ENCODE results near the gene FAM53C. TPM values are rescaled to one million over a fixed set of nuclear protein-coding genes. Genes with fewer than 3 reads are reported as not detected.
"Not testable (repeated sequence)": the region's sequence is repeated elsewhere in the genome, so short reads cannot be mapped to it uniquely, and the experiment has no call there.

The FAM53C gene
- polyA plus RNA-seq, 3 donors: 24.9 to 92.2 (median 28.7) TPM

GRCh38 chr5:138386290-138386689 lies 48.2 kb downstream of the FAM53C start:
- Histone ChIP-seq H3K4me2 (replicated peaks; ENCODE audit: extremely low read depth, low read length, poor library complexity, severe bottlenecking) (no peak overlapping the region), H3K4me3 (replicated peaks in 1 of 3; ENCODE audit: low read depth in 2 of 3, low read length in 3 of 3) (no peak overlapping the region), H3K9ac (ENCODE audit: insufficient read depth, low read length, poor library complexity, severe bottlenecking) (no peak overlapping the region), H3K79me2 (ENCODE audit: insufficient read depth, low read length) (peaks cover 13% of the 10 kb centered on the region), H3K36me3 (replicated peaks in 1 of 2; ENCODE audit: control insufficient read depth in 1 of 2, insufficient read depth in 2 of 2, low read length in 2 of 2) (peaks cover 73 to 99% of the 10 kb centered on the region in 2 donors), H3K27ac (ENCODE audit: low read depth in 1 of 2, low read length in 2 of 2) (no peak overlapping the region), H3K9me3 (replicated peaks in 1 of 2; ENCODE audit: control insufficient read depth in 1 of 2, insufficient read depth in 1 of 2, low read length in 2 of 2) (no peaks in the 10 kb centered on the region), H3K4me1 (ENCODE audit: control insufficient read depth in 1 of 2, insufficient read depth in 2 of 2, low read length in 2 of 2) (no peaks in the 10 kb centered on the region), H3K27me3 (ENCODE audit: control insufficient read depth in 2 of 2, insufficient read depth in 2 of 2, low read length in 2 of 2) (no peaks in the 10 kb centered on the region), H2AFZ (ENCODE audit: insufficient read depth, low read depth, low read length, poor library complexity, severe bottlenecking) (no peak overlapping the region), H4K20me1 (ENCODE audit: insufficient read depth, low read length) (peaks cover 46% of the 10 kb centered on the region)
- TF ChIP-seq CTCF (IDR thresholded peaks at IDR 0.05): no peak
- H3K27ac Mint-ChIP-seq: peak overlapping the region in 3 of 7 donors; percentile 19 to 27 (median 23)
- no peak for DNase-seq
- WGBS (ENCODE audit: insufficient coverage): 100% methylated on average over 6 of the region's 10 CpGs
- H3K36me3 Mint-ChIP-seq: peaks cover 61 to 89% of the 10 kb centered on the region in 2 donors
- no peaks in the 10 kb centered on the region for H3K27me3 Mint-ChIP-seq (ENCODE audit: low read depth in 3 of 3)
- intact Hi-C loops (cut with micrococcal nuclease): no loop called here
- H3K4me3 Mint-ChIP-seq: no peak overlapping the region
- no peaks in the 10 kb centered on the region for H3K9me3 Mint-ChIP-seq
- H3K4me1 Mint-ChIP-seq: no peaks in the 10 kb centered on the region

- Histone ChIP-seq H3K4me1 (ENCODE audit: control insufficient read depth in 1 of 2, insufficient read depth in 2 of 2, low read length in 2 of 2) (no peaks in the 10 kb centered on the region), H3K4me2 (replicated peaks; ENCODE audit: extremely low read depth, low read length, poor library complexity, severe bottlenecking) (no peak overlapping the region), H3K79me2 (ENCODE audit: insufficient read depth, low read length) (peaks cover under 1% of the 10 kb centered on the region), H3K4me3 (replicated peaks in 1 of 3; ENCODE audit: low read depth in 2 of 3, low read length in 3 of 3) (no peak overlapping the region), H3K9me3 (replicated peaks in 1 of 2; ENCODE audit: control insufficient read depth in 1 of 2, insufficient read depth in 1 of 2, low read length in 2 of 2) (no peaks in the 10 kb centered on the region), H3K27ac (ENCODE audit: low read depth in 1 of 2, low read length in 2 of 2) (no peak overlapping the region), H4K20me1 (ENCODE audit: insufficient read depth, low read length) (peaks cover 60% of the 10 kb centered on the region), H3K27me3 (ENCODE audit: control insufficient read depth in 2 of 2, insufficient read depth in 2 of 2, low read length in 2 of 2) (no peaks in the 10 kb centered on the region), H3K9ac (ENCODE audit: insufficient read depth, low read length, poor library complexity, severe bottlenecking) (no peak overlapping the region), H3K36me3 (replicated peaks in 1 of 2; ENCODE audit: control insufficient read depth in 1 of 2, insufficient read depth in 2 of 2, low read length in 2 of 2) (peaks cover 77 to 99% of the 10 kb centered on the region in 2 donors), H2AFZ (ENCODE audit: insufficient read depth, low read depth, low read length, poor library complexity, severe bottlenecking) (no peak overlapping the region)
- Mint-ChIP-seq H3K4me3 (no peak overlapping the region), H3K4me1 (no peaks in the 10 kb centered on the region), H3K27ac (no peak overlapping the region), H3K36me3 (peaks cover 68 to 87% of the 10 kb centered on the region in 2 donors), H3K27me3 (ENCODE audit: low read depth in 3 of 3) (no peaks in the 10 kb centered on the region), H3K9me3 (no peaks in the 10 kb centered on the region)
- no CpG with 5 or more reads among the region's 3 CpGs for WGBS (ENCODE audit: insufficient coverage)
- DNase-seq: no peak
- intact Hi-C loops (cut with micrococcal nuclease): no loop called here
- TF ChIP-seq CTCF (IDR thresholded peaks at IDR 0.05): no peak
Measured at GRCh38 chr5:138389332-138389731, 51.3 kb downstream of the FAM53C start.

GRCh38 chr5:138389911-138390310 lies 51.8 kb downstream of the FAM53C start:
- H3K9ac ChIP-seq (ENCODE audit: insufficient read depth, low read length, poor library complexity, severe bottlenecking); H3K4me1 Mint-ChIP-seq; H3K79me2 ChIP-seq (ENCODE audit: insufficient read depth, low read length); DNase-seq; H3K27ac ChIP-seq (ENCODE audit: low read depth in 1 of 2, low read length in 2 of 2); H3K4me3 Mint-ChIP-seq; H3K9me3 Mint-ChIP-seq; intact Hi-C loops (cut with micrococcal nuclease); H3K9me3 ChIP-seq (replicated peaks in 1 of 2; ENCODE audit: control insufficient read depth in 1 of 2, insufficient read depth in 1 of 2, low read length in 2 of 2); H3K4me1 ChIP-seq (ENCODE audit: control insufficient read depth in 1 of 2, insufficient read depth in 2 of 2, low read length in 2 of 2); H3K27me3 Mint-ChIP-seq (ENCODE audit: low read depth in 3 of 3); H3K4me2 ChIP-seq (replicated peaks; ENCODE audit: extremely low read depth, low read length, poor library complexity, severe bottlenecking); H3K4me3 ChIP-seq (replicated peaks in 1 of 3; ENCODE audit: low read depth in 2 of 3, low read length in 3 of 3); H3K27me3 ChIP-seq (ENCODE audit: control insufficient read depth in 2 of 2, insufficient read depth in 2 of 2, low read length in 2 of 2); H2AFZ ChIP-seq (ENCODE audit: insufficient read depth, low read depth, low read length, poor library complexity, severe bottlenecking): not testable (repeated sequence)
- peaks cover 80 to 99% of the 10 kb centered on the region in 2 donors for H3K36me3 ChIP-seq (replicated peaks in 1 of 2; ENCODE audit: control insufficient read depth in 1 of 2, insufficient read depth in 2 of 2, low read length in 2 of 2)
- WGBS (ENCODE audit: insufficient coverage): 100% methylated on average over 5 of the region's 10 CpGs
- Mint-ChIP-seq H3K27ac (peak overlapping the region in 3 of 7 donors; percentile 43 to 56 (median 46)), H3K36me3 (peaks cover 74 to 88% of the 10 kb centered on the region in 2 donors)
- H4K20me1 ChIP-seq (ENCODE audit: insufficient read depth, low read length): peaks cover 66% of the 10 kb centered on the region

All from CD14-positive monocyte (primary cell).